Activated naive CD8-positive, alpha-beta T cell treated with anti-CD3 and anti-CD28 coated beads, Interleukin-2, amount 50 U/mL, for 24 hours (primary cell): ENCODE results near the gene EXOC3L4.
A peak's percentile ranks its signal among the peaks of the same experiment; 100 is the strongest.
"Not testable (repeated sequence)": the region's sequence is repeated elsewhere in the genome, so short reads cannot be mapped to it uniquely, and the experiment has no call there.

Experiments used
- ATAC-seq: fragments of 150-1000 bp; cut with Tn5 transposase; one replicate; pipeline ENCODE4 v1.10.0; 2021
- DNase-seq: peaks from one replicate; pipeline ENCODE4 v3.0.0; 2021
- H3K27ac Mint-ChIP-seq: one replicate; pipeline ENCODE4 v1.8.0; 2021; ENCODE audit warnings: mild to moderate bottlenecking, mixed read lengths
- H3K27me3 Mint-ChIP-seq: one replicate; pipeline ENCODE4 v1.8.0; 2021; ENCODE audit warnings: mixed read lengths
- H3K36me3 Mint-ChIP-seq: one replicate; pipeline ENCODE4 v1.8.0; 2021; ENCODE audit warnings: low read depth, mixed read lengths
- H3K4me1 Mint-ChIP-seq: one replicate; pipeline ENCODE4 v1.8.0; 2021; ENCODE audit warnings: mixed read lengths
- H3K4me3 Mint-ChIP-seq: one replicate; pipeline ENCODE4 v1.8.0; 2021; ENCODE audit warnings: mild to moderate bottlenecking, moderate library complexity, mixed read lengths
- H3K9me3 Mint-ChIP-seq: one replicate; pipeline ENCODE4 v1.8.0; 2021; ENCODE audit warnings: mixed read lengths

Gene EXOC3L4

DNA sequence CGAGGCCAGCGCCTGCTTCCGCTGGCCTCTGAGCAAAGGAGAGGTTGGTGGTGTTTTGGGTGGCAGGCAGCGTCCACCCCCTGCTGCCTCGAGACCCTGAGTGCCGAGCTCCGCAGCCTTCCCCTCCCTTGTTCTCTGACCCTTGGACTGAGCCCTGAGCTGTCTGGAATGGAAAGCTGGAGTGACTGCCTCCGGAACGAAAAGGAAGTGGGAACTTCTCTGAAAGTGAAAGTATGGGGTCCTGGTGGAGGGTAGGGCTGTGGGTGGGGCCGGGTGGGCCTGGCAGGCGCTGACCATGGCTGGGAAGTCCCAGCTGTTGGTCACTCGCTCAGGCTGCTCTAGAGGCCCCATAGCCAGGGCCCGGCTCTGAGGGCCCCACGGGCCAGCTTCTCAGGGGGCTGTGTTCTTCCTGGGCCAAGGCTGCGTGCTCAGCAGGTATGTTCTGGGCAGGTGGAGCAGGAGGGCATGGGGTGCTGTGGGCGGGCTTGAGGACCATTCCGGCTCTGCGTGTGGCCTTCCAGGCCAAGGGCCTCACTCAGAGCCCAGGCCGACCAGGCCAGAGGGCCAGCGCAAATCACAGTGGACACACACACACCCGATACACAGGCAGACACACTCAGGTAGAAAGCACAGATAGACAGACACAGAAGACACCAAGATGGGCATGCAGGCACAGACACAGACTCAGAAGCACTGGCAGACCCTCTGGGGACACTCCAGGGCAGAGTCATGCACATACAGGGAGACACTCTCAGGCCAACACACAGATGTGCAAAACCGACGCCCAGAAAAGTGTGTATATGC lies at the start of gene EXOC3L4:
EXOC3L4 (plus strand) TSS at position 320 of the 804 bp plus-strand sequence. CDS start 5,495 bp downstream, outside the sequence.
- Mint-ChIP-seq H3K9me3 (no peaks in the 10 kb centered on the region), H3K27me3 (peaks cover 6% of the 10 kb centered on the region), H3K36me3 (no peaks in the 10 kb centered on the region), H3K4me1 (peaks cover 4% of the 10 kb centered on the region), H3K4me3 (no peak within 1 kb of the TSS), H3K27ac (no peak within 1 kb of the TSS)
- DNase-seq (no peak), ATAC-seq (no peak)

DNA sequence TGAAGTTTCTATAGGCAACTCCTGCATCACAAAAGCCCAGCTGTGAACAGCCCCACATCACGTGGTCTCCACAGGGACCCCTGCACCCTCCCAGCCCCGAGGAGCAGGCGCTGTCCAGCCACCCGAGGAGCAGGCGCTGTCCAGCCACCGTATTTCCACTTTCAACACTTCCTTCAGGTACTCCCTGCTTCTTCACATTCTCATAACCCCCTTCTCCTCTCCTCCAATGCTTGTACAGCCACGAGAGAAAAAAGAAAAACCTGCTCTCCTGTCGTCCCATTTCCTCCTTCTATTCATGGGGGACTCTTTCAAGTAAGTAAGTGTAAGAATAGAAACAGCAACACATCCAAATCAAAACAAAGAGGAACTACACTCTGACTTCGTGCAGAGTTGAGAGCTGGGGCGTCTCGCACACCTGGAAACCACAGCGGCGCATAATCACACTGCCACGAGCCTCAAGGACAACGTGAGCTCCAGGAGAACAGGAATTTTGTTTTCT lies 49.1 kb upstream of the EXOC3L4 start:
- H3K4me3 Mint-ChIP-seq = peak overlapping the region; percentile 32
- no peak for DNase-seq
- H3K36me3 Mint-ChIP-seq = no peaks in the 10 kb centered on the region
- H3K4me1 Mint-ChIP-seq = peaks cover 8% of the 10 kb centered on the region
- no peaks in the 10 kb centered on the region for H3K9me3 Mint-ChIP-seq
- no peak overlapping the region for H3K27ac Mint-ChIP-seq
- no peak for ATAC-seq
- H3K27me3 Mint-ChIP-seq = peaks cover 21% of the 10 kb centered on the region

DNA sequence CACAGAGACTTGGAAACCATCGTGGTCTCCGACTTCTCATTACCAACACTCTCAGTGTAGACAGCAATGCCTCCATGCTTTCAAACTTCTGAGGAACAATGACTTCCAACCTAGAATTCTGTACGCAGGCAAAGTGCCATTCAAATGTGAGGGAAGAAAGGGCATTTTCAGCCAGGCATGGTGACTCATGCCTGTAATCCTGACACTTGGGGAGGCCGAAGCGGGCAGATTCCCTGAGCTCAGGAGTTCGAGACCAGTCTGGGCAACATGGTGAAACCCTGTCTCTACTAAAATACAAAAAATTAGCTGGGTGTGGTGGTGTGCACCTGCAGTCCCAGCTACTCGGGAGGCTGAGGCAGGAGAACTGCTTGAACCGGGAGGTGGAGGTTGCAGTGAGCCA lies 47.1 kb upstream of the EXOC3L4 start:
- H3K9me3 Mint-ChIP-seq, H3K36me3 Mint-ChIP-seq, ATAC-seq, H3K27ac Mint-ChIP-seq, H3K4me1 Mint-ChIP-seq, DNase-seq, H3K4me3 Mint-ChIP-seq: not testable (repeated sequence)
- peaks cover 21% of the 10 kb centered on the region for H3K27me3 Mint-ChIP-seq

DNA sequence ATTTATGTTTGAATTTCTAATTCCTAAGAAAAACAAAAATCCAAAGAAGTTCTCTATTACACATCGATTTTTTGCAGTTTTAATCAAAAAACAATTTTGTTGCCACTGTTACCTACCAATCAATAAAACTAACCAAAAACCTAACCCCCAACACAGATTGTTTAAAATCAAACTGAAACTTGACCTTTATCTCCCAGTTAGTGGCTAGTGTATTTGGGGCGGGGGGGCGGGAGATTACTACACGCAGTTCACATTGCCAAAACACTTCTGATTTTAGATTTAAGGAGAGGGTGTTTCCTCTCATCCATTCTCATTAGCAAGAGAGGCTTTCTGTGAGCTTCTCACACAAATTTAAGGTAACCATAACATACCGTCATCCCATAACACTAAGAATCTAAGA lies 43.6 kb upstream of the EXOC3L4 start:
- Mint-ChIP-seq H3K4me1 (peaks cover 5% of the 10 kb centered on the region), H3K4me3 (no peak overlapping the region), H3K36me3 (no peaks in the 10 kb centered on the region), H3K9me3 (no peaks in the 10 kb centered on the region), H3K27ac (no peak overlapping the region), H3K27me3 (peaks cover 13% of the 10 kb centered on the region)
- DNase-seq (no peak), ATAC-seq (no peak)

DNA sequence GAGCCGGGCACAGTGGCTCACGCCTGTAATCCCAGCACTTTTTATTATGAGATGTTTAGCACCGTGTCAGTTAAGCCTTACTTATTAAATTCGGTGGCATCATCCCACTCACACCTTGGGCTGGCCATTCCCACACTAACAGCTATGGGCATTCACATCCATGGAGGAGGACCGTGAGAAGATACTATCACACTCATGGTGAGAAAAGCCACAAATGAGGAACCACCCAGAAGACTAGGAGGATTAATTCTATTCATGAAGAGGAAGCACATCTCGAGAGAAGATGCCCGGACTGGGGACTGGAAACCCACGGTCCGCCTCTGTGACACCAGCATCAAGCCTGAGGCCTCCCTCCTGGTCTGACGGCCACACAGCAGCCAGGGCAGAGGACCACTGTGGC lies 42.1 kb upstream of the EXOC3L4 start:
- no peak for DNase-seq
- no peaks in the 10 kb centered on the region for H3K36me3 Mint-ChIP-seq
- no peak for ATAC-seq
- no peak overlapping the region for H3K4me3 Mint-ChIP-seq
- peaks cover 14% of the 10 kb centered on the region for H3K27me3 Mint-ChIP-seq
- H3K9me3 Mint-ChIP-seq = no peaks in the 10 kb centered on the region
- H3K27ac Mint-ChIP-seq = no peak overlapping the region
- peaks cover 9% of the 10 kb centered on the region for H3K4me1 Mint-ChIP-seq

DNA sequence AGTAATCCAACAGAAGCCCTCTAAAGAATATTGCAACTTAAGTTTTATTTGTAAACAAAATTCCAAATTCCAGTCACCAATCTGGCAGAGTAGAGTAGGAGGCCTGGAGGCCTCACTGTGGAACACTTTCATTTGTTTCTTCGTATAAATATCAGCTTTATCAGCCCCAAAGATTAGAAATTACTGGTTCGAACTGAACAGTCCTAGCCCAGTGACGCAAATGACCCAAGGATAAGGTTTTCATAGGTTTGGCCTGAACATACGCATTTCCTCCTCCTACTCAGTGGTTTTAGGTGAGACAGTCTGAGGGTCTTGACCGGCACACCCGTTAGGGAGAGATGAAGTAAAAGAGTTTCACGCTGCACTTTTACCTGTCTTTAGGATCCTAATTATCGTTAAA lies 38.8 kb upstream of the EXOC3L4 start:
- DNase-seq (no peak), ATAC-seq (no peak)
- Mint-ChIP-seq H3K27ac (no peak overlapping the region), H3K4me3 (peak overlapping the region; percentile 45), H3K4me1 (peaks cover 13% of the 10 kb centered on the region), H3K27me3 (peaks cover 31% of the 10 kb centered on the region), H3K9me3 (no peaks in the 10 kb centered on the region), H3K36me3 (no peaks in the 10 kb centered on the region)

DNA sequence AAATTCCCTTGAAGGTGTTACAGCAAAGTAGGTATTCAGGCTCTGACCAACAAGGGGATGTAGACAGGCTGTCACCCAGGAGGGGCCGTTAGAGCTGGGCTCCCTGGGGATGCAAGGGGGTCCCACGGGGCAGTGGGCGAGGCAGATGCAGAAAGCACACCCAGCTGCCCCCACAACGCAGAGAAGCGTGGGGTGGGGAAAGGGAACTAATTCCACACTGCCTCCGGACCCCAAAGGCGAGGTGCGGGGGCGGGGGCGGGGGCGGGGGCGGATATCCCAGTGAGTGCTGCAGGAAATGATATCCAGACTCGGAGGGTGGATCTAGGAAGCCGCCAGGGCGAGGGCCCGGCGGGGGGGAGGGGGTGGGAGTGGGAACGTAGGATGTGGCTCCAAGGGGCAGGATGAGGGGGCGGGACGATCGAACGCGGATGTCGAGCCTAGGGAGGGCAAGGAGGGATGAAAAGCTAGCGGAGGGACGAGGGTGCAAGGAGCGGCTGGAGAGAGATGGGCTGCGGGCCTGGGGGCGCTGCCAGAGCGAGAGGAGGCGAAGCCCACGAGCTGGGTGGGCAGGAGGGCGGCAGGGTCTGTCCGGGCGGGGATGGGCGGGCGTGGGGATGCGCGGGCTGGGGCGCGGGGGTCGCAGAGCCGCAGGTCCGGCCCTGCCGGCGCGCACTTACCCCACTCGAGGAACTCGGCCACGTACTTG lies 38.0 kb upstream of the EXOC3L4 start:
- Mint-ChIP-seq H3K9me3 (no peaks in the 10 kb centered on the region), H3K27me3 (peaks cover 31% of the 10 kb centered on the region), H3K27ac (no peak overlapping the region), H3K4me1 (peaks cover 13% of the 10 kb centered on the region), H3K36me3 (no peaks in the 10 kb centered on the region), H3K4me3 (peak overlapping the region; percentile 45)
- ATAC-seq (no peak), DNase-seq (no peak)

DNA sequence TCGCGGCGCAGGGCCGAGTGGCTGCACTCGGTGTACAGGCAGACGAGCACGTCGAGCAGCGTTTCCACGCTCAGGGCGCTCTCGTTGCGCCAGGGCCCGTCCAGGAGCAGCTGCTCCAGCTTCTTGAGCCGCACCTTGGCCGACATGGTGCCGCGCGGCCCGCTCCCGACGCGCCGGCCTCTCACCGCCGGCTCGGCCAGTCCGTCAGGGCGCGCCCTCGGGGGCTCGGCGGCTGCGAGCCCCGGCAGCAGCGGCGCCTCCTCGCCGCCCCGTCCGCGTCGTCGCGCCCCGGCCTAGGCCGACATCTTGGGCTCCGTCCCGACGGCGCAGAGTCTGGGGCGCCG lies 37.5 kb upstream of the EXOC3L4 start:
- no peaks in the 10 kb centered on the region for H3K9me3 Mint-ChIP-seq
- no peak overlapping the region for H3K4me3 Mint-ChIP-seq
- no peak overlapping the region for H3K27ac Mint-ChIP-seq
- H3K27me3 Mint-ChIP-seq = peaks cover 31% of the 10 kb centered on the region
- DNase-seq (no peak), ATAC-seq (peak; percentile 5)
- H3K4me1 Mint-ChIP-seq = peaks cover 13% of the 10 kb centered on the region
- no peaks in the 10 kb centered on the region for H3K36me3 Mint-ChIP-seq

DNA sequence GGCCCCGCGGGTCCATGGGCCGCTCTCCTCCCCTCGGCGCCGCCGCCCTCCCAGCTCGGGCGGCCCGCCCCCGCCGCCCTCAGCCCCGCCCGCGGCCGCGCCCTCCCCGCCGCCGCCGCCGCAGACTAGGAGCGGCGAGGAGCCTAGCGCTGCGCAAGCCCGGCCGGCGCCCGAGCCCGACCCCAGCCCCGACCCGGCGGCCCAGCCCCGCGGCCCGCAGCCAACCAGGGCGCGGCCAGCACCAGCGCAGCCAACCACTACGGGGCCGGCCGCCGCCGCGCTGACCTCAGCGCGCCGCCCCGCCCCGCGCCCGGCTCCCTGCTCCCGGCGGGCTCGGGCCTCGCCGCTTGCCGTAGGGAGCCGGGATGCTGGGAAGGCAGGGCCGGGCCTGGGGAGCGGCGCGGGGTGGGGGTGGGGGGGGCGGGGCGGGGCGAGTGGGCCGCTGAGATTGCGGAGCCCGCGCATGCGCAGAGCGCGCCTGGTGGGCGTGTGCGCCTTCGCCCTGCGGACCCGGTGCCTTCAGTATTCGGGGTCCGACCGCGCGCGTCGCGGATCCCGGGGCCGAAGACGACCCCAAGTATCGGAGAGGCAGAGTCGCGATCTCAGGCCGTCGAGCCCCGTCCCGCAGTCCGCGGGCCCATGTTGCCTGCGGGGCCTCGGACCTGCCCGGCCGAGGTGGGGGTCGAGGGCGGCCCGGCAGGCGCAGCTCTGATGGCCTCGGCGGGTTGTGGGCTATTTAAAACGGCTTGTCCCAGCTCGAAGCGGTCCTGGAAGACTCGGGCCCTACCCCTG lies 37.0 kb upstream of the EXOC3L4 start, which contains the start of gene CDC42BPB:
CDC42BPB (minus strand) TSS at position 178 of the 792 bp plus-strand sequence. CDS start 376 bp downstream, outside the sequence.
- ATAC-seq = peak; percentile 87
- H3K27me3 Mint-ChIP-seq = peaks cover 34% of the 10 kb centered on the region
- peak within 1 kb of the TSS; percentile 45 for H3K4me3 Mint-ChIP-seq
- no peak within 1 kb of the TSS for H3K27ac Mint-ChIP-seq
- H3K36me3 Mint-ChIP-seq = no peaks in the 10 kb centered on the region
- no peaks in the 10 kb centered on the region for H3K9me3 Mint-ChIP-seq
- peaks cover 13% of the 10 kb centered on the region for H3K4me1 Mint-ChIP-seq
- peak; percentile 53 for DNase-seq

DNA sequence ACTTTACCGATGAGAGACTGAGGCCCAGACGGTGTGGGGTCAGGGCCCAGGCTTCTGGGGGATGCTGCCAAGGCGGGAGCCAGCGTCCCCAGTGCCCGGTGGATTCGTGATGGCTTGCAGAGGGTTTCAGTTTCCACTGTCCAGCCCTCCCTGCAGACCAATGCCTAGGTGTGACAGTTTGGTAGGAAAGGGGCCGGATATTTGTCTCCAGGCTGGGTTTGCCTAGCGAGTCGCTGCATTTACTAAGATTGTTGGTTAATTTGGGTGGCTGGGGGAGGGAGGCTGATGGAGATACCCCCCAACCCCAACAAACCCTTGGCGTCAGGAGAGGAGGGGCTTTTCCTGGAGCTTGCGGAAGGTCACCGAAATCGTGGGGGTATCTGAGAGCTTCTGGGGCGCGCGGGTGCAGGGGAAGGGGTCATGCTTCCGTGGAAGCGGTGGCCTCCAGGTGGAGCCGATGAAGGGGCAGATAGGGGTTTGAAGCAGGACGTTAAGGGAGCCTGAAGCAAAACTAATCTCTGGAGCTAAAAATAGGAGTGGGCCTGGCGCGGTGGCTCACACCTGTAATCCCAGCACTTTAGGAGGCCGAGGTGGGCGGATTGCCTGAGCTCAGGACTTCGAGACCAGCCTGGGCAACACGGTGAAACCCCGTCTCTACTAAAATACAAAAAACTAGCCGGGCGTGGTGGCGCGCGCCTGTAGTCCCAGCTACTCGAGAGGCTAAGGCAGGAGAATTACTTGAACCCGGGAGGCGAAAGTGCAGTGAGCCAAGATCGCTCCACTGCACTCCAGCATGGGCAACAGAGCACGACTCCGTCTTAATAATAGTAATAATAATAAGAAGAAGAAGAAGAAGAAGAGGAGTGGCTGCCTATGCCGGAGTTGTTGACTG lies 36.1 kb upstream of the EXOC3L4 start:
- no peaks in the 10 kb centered on the region for H3K36me3 Mint-ChIP-seq
- ATAC-seq (peak; percentile 5), DNase-seq (no peak)
- peaks cover 13% of the 10 kb centered on the region for H3K4me1 Mint-ChIP-seq
- H3K27me3 Mint-ChIP-seq = peaks cover 36% of the 10 kb centered on the region
- H3K4me3 Mint-ChIP-seq = peak overlapping the region; percentile 40
- no peak overlapping the region for H3K27ac Mint-ChIP-seq
- H3K9me3 Mint-ChIP-seq = no peaks in the 10 kb centered on the region

DNA sequence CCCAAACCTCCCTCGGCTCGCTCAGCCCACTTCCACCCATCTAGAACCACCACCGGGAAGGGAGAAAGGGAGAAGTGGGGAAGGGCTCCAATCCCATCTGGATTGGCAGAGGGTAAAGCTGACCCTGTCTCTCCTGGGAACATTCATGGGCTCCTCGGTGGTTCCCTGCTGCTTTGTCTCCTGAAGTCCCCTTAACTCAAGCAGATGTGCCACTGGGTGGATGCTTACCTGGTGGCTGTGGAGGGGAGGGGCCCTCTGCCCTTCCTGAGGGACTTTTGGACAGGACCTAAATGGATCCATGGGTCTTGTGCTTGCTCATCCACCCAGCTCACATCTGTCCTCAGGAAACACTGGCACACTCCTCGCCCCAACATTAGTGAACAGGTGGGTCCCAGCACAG lies 35.0 kb upstream of the EXOC3L4 start:
- H3K27me3 Mint-ChIP-seq = peaks cover 41% of the 10 kb centered on the region

DNA sequence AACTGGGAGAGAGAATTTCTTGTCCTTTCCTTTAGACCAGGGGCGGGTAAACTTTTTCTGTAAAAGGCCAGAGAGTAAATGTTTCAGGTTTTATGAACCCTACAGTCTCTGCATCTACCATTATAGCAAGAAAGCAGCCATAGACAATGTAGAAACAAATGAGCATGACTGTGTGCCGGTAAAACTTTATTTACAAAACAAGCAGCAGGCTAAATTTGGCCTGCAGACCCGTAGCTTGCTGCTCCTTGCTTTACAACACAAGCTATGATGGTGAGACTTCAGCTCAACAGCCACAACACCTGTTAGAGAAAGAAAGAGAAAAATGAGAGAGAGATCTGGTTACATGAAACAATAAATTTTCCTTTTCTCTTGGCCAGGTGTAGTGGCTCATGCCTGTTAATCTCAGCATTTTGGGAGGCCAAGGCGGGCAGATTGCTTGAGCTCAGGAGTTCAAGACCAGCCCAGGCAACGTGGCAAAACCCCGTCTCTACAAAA lies 33.0 kb upstream of the EXOC3L4 start:
- no peak for ATAC-seq
- Mint-ChIP-seq H3K27ac (no peak overlapping the region), H3K4me1 (peaks cover 5% of the 10 kb centered on the region), H3K4me3 (no peak overlapping the region), H3K27me3 (peaks cover 29% of the 10 kb centered on the region), H3K9me3 (no peaks in the 10 kb centered on the region), H3K36me3 (no peaks in the 10 kb centered on the region)
- no peak for DNase-seq

More for the DNA sequence above, 35.0 kb upstream of the EXOC3L4 start:
- no peaks in the 10 kb centered on the region for H3K36me3 Mint-ChIP-seq
- no peak overlapping the region for H3K4me3 Mint-ChIP-seq
- ATAC-seq = no peak
- DNase-seq = no peak
- H3K4me1 Mint-ChIP-seq = peaks cover 13% of the 10 kb centered on the region
- no peak overlapping the region for H3K27ac Mint-ChIP-seq
- H3K9me3 Mint-ChIP-seq = no peaks in the 10 kb centered on the region

DNA sequence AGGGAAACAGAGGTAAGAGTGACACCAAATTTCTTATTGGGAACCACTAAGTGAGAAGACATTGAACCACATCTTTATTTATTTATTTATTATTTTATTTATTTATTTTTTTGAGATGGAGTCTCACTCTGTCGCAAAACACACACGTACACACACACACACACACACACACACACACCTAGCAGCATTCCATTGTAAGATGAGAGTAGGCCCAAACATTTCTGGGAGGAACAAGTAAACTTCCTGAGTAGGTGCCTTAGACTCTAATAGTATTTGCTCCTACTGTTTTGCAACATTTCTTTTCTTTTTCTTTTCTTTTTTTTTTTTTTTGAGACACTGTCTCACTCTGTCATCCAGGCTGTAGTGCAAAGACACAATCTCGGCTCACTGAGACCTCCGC lies 30.1 kb upstream of the EXOC3L4 start:
- peaks cover 18% of the 10 kb centered on the region for H3K27me3 Mint-ChIP-seq
- H3K4me1 Mint-ChIP-seq = no peaks in the 10 kb centered on the region
- no peak for DNase-seq
- no peak overlapping the region for H3K27ac Mint-ChIP-seq
- no peaks in the 10 kb centered on the region for H3K36me3 Mint-ChIP-seq
- ATAC-seq = no peak
- no peak overlapping the region for H3K4me3 Mint-ChIP-seq
- no peaks in the 10 kb centered on the region for H3K9me3 Mint-ChIP-seq
